ENCODE data around the gene GNB1.

Gene GNB1

DNA sequence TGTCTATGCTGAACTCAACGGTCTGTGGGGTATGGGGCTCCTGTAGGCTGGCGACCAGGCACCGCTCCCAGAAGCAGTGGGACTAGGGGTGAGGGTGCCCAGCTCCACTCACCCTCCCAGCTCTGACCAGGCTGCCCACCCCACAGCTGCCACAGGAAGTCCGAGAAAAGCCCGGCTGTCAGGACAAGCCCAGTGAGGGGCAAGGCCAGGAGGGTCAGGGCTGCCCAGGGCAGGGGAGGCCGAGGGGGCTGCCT is 31.7 kb upstream of the GNB1 start:
- DNase-seq: no peak

DNA sequence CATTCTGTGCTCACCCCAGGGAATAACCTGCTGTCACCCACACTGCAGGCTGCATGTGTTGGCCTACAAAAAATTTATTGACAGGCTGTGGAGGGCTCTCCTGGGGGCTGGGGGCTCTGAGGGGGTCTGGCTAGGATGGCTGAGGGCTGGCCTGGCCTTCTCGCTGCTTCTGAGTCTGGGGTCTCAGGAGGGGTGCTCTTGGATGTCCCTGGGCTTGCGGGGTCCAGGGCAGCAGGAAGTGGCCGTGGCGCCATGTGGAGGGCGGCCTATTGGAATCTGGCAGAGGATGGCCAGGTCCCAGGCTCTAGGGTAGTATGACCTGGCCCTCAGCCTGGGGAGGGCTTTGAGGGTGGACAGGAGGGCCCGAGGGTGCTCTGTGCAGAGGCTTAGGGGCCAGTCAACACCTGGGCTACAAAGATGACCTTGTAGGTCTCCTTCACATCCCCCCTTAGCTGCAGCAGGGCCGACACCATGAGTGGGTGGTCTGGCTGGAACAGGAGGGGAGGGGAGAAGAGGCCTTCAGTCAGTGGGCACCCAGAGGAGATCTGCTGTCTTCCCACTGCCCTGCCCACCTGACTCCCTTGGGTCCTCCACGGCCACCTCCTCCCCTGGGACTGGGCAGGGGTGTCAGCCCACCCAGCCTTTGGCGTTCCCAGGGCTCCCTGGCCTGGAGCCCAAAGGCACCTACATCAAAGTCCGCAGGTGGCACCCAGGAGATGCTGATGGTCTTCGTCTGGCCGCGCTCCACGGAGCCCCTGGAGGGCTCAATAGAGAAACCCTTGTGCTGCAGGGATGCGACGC is 31.2 kb upstream of the GNB1 start:
- no peak for DNase-seq

DNA sequence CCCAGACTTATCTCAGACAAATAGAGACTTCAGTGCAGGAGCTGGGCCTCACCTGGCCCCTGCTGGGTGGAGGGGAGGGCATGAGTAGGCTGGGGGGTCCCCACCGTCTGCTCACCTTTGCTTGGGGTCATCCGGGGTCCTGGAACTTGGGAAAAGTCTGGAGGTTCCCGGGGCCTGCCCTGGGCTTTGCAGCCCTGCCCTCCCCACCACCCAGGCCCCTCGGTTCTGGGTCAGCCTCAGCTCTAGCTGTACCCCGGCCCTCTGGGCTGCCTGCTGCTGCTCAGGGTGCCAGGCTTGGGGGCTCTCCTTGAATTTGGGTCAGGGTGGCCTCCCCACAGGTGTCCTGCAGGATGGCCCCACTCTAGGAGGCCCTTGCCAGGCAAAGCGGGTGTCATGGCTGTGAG is 30.6 kb upstream of the GNB1 start:
- no peak for DNase-seq

DNA sequence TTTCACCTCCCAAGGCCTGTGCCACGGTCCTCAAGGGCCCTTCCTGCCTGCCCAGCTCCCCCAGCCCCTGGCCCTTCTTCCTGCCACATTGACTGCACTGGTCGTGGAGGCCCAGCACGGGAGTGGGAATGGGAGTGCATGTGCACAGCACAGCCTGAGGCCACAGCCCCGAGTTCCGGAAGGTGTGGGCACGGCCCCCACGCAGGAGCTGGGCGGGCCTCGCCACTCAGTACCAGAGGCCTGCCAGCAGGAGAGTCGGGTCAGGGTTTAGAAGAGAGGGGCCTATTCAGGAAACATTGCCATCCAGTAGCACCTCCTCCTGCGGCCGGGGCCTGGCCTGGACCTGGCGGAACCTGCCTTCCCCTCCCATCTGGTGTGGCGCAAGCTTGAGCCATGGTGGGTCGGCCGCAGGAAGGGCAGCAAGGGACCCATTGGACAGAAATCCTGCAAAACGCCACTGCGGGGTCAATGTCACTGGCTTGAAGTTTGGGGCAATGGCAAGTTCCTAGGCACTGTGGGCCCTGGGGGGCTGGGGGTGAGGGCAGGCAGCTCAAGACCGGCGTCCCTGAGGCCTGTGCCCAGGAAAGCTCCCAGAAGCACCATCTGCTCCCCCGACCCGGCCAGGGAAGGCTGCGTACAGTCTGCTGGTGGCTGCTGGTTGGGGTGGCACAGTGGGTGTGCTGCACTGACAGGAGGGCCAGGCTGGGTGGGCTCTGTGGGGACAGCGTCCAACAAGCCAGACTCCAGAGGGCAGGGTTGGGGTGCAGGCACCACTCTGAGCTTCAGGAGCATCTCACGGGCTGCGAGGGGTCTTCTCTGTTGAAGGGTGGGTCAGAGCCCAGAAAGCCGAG is 29.9 kb upstream of the GNB1 start:
- no peak for DNase-seq

DNA sequence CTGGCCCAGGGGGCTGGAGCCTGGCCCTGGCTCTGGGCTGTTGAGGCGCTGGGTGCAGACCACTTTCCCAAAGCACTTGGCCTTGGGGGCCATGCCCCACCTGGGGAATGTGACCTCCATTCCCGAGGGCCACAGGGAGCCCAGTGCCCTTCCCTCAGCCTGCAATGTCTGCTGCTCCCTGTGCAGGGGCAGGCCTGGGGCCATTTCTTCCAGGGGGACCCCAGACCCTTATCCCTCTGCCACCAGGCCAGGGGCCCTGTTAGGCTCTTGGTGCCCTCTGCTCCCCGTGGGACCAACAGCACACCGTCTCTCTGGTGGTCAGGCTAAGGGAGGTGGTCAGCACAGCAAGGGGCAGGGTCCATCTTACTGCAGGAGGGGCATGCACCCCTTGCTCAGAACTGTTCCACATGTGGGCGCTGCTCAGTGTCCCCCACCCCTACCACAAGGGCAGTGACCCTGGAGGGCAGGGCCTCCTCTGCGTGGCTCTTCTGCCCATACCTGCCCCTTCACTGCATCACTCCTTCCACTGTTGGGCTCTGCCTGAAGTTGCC is 29.2 kb upstream of the GNB1 start:
- no peak for DNase-seq

DNA sequence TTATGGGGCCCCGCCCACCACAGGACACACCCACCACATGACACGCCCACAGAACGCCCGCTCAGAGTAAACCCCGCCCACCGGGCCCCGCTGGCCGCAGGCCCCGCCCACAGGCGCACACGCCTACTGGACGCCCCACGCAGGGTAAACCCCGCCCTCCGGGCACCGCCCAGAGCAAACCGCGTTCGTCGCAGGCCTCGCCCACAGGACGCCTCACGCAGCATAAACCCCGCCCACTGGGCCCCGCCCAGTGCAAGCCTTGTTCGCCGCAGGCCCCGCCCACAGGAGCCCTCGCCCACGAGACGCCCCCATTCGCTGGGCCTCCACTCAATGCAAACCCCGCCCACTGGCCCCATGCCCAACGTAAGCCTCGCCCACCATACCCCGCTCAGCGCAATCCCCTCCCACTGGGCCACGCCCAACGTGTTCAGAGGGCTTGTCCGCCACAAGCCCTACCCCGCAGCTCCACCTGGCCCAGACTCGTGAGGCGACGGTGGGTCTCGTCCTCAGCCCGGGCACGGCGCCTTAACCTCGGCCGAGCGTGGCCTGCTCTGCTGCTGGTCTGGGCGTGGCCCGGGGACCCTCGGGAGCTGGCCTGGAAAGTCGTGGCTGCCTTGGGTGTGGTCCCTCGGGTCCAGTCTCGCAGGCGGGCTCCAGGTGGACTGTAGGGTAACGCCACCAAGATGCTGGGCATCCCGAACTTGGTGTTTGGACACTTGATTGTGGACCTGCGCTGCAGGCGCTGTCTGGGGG is 28.6 kb upstream of the GNB1 start:
- peak; percentile 99 for DNase-seq

DNA sequence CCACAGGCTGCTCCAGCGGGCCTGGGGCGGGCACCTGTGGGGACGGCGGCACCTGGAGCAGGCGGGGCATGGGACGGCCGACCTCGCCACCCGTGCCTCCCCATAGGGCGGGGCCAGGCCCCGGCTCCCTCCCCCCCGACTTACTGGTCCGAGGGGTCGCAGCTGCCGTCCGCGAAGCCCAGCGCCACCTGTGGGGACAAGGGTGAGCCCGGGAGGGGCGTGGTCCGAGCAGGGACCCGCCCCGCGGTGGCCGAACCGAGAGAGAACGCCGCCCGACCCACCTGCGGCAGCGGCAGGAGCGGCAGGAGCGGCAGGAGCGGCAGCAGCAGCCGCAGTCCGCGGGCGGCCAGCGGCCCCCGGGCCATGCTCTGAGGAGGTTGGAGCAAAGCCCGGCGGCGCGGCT is 28.0 kb upstream of the GNB1 start, which contains the start of gene TMEM52:
TSS of gene TMEM52 (minus strand) at position 379 of the 403 bp plus-strand sequence. CDS start at position 365, 14 bp downstream.
- DNase-seq: no peak

DNA sequence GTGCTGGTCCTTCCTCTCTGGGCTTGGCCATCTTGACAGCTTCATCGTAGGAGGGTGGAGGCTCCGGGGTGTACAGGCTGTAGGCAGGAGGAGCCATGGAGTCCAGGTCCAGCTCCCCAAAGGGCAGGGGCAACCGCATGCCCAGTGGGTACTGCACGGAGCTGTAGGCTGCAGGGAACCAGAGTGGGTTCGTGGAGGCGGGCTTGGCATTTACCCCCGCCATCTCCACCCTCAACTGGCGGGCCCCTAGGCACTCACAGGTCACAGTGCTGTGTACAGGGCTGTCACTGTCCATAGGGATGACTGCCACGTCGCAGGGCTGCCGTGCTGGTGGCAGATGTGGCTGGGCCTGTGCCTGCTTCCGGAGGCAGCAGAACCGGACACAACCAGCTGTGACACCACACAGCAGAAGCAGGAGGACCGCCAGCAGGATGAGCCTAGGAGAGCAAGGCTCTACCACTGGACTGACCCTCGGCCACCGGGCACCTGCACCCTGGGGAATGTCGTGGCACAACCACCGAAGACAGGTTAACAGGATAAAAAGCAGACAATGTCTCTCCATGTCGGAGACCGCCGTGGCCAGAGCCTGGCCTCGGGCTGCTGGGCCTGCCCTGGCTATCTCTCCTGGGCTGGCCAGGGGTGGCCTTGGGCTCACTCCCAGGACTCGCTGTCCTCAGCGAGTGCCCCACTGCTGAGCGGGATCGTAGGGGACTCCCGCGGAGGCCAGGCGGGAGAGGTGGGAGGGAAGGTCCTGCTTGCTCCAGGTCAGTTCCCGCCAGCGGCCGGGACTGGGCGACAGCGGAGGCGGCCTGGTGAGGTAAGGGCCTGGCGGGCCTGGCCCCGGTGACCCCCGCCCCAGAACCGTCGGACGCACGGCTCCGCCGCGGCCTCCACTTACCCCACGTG is 27.4 kb upstream of the GNB1 start:
- no peak for DNase-seq

DNA sequence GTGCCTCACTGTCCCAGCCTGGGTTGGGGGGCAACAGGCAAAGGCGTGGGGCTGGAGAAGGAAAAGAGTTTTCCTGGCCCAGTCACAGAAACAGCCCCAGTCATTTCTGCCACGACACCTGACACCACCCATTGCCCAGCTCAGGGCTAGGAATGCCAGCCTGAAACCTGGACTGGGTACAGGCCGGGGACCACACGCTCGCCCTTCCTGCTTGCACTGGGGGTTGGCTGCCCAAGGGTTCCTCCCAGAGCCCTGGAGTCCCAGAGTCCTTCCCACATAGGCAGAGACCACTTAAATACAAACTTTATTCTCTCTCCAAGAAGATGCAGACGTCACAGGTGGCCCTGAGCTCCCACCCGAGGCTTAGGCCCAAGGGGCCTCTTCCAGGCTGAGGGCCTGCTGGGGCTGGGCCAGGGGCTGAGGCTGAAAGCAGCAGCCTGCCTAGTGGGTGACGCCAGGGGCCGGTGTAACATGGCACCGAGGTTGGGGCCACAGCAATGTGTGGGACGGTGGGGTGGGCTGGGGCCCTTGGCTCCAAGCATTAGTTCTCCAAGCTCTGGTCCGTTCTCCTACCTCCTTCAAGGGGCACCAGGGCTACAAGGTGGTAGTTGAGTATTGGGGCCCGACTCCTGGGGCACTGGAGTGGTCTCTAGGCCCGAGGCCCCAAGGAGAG is 26.6 kb upstream of the GNB1 start:
- no peak for DNase-seq

DNA sequence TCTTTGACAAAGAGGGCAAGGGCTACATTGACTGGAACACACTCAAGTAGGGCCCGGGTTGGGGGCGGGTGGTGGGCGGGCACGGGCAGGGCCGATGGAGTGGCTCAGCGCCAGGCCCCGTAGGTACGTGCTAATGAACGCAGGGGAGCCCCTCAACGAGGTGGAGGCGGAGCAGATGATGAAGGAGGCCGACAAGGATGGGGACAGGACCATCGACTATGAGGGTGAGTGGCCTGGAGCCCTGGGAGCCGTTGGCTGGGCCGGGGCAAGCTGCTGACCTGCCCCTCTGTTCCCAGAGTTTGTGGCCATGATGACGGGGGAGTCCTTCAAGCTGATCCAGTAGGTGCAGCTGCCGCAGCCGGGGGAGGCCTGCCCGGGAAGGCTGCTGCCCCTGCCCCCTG is 26.0 kb upstream of the GNB1 start:
- DNase-seq: no peak

DNA sequence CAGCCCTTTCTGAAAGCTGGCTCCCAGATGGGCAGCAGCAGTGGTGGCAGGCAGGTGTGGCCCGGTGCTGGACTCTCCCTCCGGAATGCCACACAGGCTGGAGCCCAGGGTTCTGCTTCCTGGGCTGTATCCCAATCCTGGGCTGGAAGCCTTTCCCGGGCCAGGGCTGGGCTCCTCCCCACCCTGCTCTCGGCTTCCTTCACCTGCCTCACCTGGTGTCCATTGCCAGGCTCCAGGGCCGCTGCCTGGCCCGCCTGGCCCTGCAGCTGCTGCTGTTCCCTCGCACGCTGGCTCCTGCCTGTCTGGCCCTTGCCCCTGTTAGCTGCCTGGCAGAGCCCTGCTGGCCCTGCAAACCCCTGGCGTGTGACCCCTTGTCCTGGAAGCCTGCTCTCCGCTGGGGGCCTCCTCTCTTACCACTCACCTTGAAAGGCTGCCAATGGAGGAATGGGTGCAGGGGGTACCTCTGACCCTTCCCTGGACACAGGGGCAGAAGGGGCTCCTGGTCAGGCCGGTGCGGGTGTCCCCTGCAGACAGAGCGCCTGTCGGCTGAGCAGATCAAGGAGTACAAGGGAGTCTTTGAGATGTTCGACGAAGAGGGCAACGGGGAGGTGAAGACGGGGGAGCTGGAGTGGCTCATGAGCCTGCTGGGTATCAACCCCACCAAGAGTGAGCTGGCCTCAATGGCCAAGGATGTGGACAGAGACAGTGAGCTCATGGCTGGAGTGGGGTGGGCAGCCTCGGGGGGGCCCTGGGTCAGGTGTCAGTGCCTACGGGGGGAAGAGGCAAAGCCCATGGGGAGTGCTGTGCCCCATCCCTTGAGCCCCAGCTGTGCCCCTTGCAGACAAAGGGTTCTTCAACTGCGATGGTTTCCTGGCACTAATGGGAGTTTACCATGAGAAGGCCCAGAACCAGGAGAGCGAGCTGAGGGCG is 25.3 kb upstream of the GNB1 start:
- no peak for DNase-seq

DNA sequence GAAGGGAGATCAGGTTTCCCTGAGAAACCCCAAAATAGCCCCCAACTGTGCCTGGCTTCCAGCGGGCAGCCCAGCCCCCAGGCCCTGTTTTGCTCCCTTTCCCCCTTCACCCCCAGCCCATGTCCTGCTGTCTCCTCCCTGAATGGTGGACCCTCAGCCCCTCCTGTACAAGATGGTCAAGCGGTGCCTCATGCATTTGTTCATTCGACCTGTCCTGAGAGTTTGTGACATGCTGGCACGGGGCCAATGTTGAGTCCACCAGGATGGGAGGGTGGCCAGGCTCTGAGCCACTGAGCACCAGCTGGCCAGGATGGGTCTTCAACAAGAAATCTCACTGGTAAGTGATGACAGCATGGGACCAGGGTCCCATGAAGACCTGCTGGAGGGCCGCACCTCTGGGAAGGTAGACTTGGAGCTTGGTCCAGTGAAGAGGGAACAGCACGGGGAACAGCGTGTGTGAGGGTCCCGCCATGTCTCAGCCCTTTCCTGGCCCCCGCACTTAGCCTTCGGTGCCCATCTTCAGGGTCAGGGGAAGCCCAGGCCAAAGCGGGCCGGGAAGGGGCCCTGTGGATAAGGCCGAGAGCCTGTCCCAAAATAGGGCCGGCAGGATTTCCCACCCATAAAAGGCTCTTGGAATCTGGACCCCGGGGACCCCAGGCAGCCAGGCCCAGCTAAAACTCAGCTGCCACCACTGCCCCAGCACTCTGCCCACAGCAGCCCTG is 24.2 kb upstream of the GNB1 start, which contains the start of gene CALML6:
TSS of gene CALML6 (plus strand) at position 290 of the 722 bp plus-strand sequence. CDS start at position 311, 21 bp downstream.
- no peak for DNase-seq

DNA sequence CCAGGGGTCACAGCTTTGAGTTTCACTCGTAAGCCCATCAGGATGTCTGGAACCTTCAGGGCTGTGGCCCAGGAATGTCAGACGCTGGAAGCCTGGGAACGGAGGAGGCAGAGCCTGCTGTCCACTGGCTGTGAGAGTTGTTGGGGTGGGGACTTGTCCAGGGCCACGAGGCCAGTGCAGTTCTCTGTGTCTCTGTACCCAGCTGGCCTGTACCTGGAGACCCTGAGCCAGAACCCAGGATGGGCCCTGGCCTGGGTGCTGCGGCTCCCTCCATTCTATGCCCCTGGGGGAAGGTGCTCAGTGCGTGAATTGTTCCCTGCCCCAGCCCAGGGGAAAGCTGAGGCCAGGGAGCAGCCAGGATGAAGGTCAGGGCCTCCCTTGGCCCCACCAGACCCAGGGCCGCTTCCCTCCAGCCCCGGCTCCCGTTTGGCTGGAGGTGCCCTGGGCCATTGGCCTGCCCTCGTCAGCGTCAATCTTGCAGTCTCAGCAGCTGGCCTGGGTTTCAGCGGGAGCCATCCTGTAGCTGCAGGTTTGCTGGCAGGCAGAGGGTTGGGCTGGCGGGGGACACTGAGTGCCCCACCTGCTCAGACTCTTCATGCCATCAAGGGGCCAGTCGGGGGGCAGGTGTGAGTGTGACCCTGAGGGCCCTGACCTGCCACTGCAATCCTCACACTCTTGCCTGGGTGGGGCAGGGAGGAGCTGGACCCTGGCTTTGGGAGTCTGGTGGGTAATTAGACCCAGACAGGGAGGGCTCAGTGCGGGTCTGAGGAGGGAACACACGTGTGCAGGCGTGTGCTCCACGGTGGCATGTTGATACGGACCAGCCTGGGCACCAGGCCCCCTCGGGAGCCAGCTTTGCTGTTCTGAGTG is 23.4 kb upstream of the GNB1 start:
- no peak for DNase-seq

DNA sequence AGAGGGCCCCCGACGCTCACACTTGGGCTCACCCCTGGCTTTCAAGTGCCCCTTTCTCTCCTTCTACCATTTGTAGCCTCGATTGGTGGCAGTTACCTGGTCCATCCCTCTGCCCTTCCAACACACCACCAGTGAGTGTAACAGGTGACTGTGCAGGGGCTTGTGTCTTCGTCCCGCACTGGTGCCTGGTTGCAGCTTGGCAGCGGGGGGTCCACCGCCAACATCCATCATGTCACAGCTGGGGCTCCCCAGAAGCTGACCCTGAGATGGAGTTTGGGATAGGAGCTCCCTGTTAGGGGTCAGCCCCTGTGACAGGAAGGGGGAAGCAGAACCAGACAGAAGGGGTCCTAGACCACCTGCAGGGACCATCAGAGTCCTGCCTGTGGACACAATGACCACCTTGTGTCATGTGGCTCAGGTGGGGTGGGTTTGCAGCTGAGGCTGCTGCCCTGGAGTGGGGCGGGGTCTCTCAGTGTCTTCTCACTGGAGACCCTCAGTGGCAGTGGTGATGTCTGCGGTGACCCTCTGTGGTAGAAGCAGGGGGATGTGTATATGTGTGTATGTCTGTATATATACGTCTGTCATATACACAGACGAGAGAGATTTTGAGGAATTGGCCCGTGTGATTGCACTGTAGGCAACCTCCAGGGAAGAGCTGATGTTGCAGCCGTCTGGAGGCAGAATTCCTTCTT is 20.6 kb upstream of the GNB1 start:
- no peak for DNase-seq

DNA sequence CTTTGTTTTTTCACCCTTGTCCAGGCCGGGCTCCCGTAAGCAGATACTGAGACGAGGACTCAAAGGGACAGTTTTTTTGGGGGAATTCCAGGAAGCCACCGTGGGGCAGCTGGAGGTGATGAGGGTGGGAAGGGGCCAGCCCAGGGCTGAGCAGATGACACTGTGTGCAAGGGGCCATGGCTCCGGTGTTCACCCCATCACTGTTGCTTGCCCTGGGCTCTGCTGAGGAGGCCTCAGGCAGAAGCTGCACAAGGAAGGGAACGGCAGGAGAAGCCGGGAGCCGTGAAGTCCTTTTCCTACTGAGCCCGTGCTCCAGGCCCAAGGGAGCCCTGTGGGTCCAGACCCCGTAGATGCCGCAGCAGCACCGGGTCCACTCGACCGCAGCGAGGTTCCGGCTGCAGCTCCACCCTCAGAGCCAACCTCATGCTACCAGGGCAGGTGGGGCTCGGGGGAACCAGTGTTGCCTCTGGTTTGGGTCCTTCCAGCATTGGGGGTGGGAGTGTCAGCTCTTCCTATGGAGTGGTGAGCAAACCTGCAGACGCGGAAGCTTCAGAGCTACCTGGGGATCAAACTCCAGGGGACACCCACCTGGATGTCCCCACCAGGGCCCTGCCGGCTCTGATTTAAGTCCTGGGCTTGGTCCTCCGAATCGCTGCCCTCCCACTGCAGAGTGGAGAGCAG is 19.9 kb upstream of the GNB1 start:
- DNase-seq: no peak

DNA sequence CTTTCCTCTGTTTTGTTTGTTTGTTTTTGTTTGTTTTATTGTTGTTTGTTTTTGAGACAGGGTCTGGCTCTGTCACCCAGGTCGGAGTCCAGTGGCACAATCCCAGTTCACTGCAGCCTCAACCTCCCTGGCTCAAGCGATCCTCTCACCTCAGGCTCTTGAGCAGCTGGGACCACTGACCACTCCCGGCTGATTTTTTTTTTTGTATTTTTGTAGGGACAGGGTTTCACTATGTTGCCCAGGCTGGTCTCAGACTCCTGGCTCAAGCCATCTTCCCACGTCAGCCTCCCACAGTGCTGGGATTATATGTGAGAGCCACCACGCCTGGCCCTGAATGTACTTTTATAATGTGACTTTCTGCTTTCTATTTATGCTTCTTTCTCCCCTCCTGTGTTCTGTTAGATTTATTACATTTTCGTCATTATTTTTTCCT is 19.2 kb upstream of the GNB1 start:
- no peak for DNase-seq

DNA sequence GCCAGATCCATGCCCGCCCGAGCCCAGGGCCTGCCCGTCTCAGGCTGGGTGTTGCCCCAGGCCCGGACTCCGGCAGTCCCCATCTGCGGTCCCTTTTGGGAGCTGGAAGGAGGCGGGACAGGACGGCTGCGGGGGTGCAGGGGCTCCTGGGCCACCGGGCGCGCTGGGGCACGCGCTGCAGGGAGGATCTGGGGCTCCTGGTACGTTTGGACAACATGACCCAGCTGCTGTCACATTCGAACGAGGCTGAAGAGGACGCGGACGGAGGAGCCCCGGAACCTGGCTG is 17.6 kb upstream of the GNB1 start:
- DNase-seq: no peak

All from retina (tissue), 1 donor.